KG1 (cell line): ENCODE results near the gene HELZ2.
A peak's percentile ranks its signal among the peaks of the same experiment; 100 is the strongest.

Experiments used
- DNase-seq: peaks from one replicate; lab custom pipeline; 2025; lab: John Stamatoyannopoulos, UW

Gene HELZ2

DNA sequence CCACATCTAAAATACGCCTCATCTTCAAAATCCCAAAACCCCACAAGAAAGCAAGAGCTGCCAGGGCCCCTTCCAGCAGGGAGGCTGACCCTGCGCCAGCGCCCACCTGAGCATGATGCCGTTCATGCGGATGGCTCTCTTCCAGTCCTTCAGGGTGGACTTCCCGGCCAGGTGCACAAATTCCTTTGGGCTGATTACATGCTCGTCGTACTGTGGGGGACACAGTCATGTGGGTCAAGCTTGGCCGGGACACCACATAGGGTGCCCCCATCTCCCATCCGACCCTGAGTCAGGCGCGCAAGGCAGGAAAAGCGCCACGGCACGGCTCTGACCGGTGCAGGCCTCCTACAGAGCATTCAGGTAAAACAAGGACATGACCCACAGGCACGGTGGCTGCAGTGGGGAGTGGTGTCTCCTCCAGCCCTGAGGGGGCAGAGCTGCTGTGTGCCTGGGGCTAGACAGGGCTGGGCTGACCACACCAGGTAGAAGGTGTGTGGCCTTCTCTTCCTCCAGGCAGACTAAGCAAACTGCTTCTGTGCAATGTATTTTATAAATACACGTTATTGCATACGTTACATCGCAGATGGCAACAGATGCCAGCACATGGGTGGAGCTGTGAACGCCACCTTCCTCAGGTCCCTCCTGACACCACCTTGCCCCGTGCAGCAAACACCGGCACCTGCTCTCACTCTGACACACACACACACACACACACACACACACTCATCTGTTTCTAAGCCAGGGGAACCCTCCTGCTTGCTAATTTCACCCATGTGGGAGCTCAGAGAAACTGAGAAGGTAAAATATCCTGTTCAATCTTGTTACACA is 23.8 kb upstream of the HELZ2 start:
- DNase-seq = no peak

DNA sequence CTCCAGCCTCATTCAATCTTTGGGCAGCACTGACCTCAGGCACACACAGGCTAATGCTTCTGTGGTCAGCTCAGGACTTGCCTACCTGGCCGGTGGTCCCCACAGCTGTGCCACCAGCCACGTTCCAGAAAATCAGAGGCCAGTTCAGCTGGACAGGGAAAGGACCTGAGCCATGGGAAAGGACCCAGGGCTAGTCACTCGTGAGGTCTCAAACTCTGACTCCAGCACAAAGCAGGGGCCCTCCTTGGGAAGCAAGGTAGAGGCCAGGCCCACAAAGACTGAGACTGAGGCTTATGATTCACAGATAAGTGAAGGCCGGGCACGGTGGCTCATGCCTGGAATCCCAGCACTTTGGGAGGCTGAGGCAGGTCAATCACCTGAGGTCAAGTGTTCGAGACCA is 22.4 kb upstream of the HELZ2 start:
- no peak for DNase-seq

DNA sequence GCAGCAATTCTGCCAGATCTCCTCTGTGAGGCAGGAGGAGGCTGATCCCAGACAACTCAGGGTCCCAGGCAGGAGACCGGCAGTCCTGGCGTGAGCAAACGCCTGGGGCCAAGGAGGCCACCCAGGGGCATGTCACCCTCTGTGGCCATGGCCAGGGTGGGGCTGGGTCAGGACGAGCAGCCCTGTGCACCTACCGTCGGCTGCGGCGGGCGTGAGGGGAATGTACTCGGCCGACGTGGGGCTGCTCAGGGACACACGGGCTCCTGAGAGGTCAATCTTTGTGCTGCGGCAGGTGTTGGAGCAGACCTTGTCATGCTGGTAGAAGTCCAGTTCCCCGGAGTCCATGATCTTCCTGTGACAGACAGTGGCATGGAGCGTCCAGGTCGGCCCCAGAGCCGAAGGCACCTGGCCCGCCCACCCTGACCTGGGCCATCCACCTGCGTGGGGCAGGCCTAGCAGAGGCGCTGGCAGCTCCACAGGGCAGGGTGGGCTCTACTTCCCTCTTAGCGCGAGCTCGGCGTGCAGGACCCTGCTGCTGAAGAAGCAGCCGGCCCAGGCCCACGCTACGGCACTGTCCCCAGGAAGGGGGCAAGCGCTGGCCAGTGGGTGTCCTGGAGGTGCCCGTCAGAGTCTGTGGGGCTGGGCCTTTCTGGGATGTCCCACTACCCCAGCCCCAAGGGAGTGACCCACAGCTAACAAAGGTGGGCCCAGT is 21.5 kb upstream of the HELZ2 start:
- DNase-seq = no peak

DNA sequence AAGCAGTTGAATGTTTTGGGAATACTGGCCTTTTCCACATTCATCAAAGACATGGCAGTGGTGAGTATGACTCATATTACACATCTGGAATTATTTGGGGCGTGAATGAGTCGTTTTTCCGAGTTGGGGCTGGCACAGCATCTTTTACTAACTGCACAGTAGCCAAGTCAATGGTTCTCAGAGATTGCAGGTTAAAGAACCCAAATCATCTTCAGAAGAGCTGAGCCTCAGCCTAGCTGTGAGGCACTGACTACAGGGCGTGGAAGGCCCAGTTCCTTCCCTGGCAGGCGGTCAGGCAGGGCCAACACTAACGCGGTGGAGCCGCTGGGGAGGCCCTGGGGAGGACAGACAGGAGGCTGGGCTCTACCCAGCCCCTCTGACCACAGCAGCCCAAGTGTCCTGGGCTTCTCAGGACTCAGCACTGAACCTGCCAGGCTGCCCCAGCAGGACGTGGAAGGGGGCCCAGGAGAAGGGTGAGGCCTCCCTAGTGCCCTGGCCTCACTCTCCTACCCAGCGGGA is 20.1 kb upstream of the HELZ2 start:
- no peak for DNase-seq

DNA sequence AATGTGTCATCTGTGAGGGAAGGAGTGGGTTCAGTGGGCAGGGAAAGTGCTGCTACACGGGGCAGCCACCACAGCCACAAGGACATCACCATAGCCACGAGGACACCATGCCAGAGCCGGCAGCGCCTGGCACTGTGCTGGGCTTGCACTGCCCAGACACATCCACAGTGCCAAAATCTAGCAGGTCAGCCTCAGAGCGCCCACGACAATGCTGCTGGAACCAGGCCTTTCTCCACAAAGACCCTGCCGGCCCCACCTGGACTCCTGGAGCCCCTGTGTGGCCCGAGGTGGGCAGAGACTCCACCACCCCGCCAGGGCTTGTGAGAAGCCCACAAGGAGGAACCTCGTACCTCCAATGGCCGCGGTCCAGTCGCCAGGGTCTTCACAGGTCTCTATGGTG is 18.6 kb upstream of the HELZ2 start:
- no peak for DNase-seq

DNA sequence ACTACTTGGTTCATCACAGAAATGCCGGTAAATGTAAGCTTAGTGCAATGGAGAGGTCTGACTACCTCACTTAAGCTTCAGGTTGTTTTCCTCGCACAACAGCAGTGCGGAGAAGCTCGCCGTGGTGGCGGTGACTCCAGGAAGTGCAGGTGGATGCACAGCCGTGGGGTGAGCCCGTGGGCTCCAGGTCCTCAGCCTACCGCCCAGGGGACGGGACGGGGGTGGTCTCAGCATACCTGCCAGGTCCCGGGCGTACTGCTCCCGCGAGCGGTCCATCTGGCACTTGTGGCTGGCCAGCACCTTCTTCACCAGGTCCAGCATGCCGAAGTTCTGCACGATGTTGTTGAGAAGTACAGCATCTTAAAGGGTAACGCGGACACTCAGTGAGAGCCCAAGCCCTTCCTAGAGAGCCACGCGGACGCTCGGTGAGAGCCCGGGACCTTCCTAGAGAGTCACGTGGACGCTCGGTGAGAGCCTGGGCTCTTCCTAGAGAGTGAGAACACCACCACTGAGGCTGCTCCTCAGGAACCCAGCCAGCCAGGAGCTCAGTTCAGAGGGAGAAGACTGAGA is 17.8 kb upstream of the HELZ2 start:
- DNase-seq = no peak

DNA sequence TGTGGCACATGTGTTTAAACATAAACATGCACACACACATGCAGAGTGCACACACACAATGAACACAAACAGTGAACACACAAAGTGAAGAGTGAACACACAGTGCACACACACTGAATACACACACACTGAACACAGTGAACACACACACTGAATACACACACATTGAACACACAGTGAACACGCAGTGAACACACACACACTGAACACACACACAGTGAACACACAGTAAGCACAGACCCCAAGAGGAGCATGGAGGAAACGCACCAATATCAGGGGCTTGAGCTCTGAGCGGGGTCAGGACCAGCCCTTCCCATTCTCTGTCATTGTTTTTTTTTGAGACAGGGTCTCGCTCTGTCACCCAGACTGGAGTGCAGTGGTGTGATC is 17.1 kb upstream of the HELZ2 start:
- no peak for DNase-seq

DNA sequence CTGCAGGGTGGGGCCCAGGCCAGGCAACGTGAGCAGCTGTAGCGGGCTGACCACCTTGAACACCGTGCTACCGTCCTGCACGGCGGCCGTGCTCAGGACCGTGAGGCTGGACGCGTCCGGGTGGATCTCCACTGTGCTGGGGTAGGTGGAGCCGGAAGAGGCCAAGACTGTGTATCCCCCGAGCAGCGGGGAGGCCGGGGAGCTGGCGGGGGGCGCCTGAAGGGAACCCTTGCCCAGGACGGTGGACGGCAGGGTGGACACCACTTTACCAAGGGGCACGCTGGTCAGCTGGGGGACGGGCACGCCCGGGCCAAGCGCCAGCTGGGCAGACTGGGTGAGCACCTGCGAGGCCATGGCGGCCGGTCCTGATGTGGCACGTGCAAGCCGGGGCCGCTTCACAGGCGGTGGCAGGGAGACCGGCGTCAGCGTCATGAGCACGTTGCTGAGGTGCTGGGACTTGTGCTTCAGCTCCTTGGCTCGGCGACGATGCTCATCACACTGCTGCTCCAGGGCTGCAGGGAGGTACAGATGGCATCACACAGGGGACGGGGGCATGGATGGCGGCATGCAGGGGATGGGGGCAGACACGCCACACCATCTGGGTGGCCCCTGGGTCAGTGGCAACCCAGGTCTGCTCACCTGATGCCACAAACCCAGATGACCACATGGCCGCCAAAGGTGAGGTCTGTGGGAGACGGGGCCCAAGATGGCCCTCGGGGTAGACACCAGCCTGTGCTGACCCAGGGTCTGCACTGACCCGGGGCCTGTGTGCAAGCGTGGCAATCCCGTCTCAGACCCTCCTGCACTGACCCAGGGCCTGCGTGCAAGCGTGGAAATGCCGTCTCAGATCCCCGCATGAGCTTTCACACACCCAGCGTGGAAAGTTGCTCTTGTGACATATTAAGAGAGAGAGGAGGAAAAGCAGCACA is 16.4 kb upstream of the HELZ2 start:
- DNase-seq = no peak

DNA sequence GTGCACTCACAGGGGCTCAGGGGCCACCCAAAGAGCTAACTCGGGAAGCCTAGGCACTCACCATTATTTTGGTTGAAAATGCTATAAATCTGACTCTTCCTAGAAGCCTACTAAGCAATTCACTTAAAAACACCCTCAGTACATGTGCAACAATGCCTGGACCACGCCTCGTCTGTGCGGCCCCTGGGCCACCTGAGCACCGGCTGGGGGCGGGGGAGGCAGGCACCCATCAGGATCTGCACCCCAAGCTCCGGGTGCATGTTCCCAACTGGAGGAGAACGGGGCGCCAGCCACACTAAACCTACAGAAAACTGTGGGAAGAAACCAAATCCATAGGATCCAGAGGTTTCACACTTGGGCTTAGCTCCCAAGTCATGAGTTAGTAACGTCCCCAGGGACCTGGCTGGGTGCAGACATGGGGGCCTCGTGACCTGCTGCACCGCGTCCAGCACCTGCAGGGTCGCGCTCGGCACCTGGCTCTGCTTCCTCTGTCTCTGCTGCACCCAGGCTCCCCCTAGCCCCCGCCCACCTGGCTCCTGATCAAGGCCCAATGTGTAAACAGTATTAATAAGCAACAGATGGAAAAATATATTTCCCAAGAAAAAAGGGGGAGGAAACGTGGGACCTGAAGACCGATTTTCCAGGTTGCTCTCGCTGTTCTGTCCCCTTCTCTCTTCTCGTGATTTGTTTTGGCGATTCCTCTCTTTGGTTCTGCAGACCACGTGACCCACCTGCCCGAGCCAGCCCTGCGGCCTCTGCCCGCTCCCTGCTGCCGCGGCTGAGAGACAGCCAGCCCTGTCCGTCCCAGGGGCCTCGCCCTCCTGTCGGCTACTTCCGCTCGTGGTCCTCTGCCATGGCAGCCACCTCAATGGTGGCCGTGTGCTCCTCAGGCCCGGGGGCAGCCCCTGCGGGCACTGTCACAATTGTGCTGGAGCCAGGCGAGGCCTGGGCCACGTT is 15.5 kb upstream of the HELZ2 start:
- DNase-seq = no peak

DNA sequence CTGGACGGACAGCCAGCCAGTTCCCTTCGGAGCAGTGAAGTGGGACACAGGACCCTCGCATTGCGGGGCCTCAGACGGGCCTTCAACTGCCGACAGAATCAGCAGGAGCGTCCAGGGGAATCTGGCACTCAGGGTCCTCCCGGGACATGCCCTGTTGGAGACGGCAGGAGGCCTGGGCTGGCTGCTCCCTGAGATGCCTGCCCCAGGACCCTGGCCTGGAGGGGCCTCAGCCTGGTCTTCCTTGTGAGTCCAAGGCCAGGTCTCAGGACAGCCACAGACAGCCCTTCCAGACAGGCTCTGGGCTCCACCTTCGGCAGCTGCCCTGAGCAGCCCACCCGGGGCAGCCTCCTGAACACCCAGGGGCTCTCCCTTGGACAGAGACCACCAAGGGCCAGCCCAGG is 14.6 kb upstream of the HELZ2 start:
- DNase-seq = no peak

DNA sequence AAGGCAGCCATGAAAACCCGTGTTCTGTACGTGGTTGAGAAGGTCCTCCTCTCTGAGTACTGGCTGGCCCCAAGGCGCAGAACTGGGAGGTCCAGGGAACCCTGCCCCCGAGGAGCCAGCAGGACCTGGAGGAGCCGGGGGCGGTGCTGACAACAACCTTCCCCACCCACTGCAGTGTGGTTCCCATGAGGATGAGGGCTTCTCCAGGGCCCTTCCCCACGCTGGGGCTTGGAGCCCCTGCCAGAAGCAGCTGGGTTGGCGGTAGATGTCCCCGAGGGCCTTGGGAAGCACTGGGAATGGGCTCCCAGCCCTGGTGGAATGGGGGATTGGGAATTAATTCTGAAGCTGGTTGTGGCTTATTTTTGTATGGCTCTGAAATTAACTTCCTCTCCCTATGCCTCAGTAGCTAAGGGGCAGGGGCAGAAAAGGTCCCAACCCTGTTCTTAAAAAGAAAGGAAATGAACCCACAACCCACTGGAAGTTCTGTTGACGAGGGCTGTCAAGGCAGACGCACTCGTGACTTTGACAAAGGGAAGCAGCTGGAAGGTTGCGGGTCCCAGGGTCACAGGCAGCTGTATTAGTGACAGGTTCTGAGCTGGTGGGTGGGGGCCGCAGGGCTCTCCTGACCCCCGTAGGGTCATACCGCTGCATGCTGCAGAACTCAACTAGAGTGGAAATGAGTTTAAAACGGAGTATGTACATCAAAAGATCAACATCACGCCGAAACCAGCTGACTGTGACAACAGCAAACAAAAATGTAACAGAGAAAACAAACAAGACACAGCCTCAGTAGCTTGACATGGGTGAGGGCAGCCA is 13.9 kb upstream of the HELZ2 start:
- no peak for DNase-seq

DNA sequence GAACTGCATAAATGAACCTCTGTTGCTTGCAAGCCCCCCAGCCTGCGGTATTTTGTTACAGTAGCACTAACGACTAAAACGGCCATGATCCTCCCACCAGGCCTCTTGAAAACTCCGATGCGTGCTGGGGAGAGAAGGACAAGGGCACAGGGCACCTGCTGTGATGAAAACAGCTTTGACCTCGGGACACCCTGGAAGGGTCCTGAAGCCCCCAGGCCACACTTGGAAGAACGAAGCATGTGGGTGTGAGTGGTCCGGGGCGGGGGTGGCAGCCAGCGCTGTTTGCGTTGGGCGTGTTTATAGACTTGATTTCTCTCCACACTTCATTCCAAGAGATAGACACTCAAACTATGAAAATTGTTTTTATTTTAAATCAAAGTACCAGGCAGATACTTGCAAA is 13.2 kb upstream of the HELZ2 start:
- no peak for DNase-seq

DNA sequence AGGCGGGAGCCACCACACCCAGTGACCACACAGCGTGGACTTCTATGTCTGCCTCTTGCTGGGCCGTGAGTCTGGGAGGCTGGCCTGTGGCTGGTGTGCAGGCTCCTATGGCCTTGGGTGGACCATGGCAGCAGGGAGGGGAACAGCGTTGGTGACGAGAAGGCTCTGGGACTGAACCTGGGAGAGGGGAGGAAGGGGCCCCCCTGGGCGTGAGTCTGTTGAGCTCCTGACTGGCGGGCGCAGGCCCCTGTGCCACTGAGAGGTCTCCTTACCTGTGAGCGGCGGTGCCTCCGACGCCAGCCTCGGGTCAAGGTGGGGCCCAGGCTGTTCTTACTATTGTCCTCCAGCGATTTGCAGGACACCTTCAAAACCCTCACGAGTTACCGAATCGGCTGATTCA is 12.8 kb upstream of the HELZ2 start:
- DNase-seq = no peak

DNA sequence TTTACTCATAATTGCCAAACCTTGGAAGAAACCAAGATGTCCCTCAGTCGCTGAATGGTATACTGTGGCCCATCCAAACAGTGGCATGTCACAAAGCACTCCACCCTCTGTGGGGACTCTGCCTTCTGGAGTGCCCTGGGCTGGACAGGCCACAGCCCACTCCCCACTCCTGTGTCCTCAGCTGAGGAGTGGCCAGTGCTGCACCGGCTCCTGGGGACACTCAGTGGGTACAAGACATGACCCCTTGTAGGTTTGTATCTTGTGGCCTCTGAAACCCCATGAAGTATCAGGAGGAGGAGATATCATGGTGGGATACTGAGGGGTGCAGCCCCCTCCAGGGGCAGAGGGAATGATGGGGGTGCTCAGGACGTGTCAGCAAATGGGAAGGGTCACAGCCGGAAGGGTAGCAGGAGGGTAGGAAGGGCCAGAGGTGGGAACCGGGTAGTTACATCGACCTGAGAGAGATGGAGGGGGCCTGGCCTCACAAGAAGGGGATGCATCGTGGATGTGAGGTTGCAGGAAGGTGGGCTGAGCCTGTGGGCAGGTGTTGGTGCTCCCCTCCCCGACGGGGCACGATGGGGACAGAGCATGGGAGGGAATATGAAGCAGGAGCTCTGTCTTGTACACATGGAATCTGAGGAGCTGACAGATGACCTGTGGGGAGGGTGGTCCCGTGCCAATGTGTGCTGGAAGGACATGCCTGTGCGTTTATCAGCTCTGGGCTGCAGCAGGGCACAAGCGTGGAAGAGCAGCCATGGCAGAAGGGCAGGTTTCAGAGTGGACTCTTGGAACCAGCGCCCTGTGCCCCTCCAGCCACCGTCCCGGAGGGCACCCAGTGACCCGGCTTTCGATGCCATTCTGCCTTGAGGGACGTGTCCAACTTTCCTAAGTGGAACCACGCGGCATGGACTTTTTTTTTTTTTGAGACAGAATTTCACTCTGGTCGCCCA is 11.9 kb upstream of the HELZ2 start:
- no peak for DNase-seq

DNA sequence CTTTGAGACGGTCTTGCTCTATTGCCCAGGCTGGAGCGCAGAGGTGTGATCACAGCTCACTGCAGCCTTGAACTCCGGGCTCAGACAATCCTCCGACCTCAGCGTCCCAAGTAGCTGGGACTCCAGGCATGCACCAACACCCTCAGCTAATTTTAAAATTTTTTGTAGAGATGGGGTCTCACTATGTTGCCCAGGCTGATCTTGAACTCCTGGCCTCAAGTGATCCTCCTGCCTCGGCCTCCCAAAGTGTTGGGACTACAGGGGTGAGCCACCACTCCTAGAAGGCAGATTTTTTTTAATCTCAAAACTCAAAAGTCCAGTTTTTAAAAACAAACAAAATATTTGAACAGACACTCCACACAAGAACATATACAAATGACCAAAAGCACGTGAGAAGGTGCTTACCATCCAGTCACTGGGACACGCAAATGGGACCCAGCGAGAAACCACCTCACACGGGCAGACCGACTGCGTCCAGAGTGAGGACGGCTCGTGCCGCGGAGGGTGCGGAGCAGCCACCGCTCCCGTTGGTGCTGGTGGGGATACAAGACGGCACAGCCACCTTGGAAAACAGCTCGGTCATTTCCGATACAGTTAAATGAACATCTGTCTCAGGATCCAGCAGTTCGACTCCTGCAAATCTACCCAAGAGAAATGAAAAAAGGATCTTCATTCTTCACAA is 8.5 kb upstream of the HELZ2 start:
- DNase-seq = no peak

DNA sequence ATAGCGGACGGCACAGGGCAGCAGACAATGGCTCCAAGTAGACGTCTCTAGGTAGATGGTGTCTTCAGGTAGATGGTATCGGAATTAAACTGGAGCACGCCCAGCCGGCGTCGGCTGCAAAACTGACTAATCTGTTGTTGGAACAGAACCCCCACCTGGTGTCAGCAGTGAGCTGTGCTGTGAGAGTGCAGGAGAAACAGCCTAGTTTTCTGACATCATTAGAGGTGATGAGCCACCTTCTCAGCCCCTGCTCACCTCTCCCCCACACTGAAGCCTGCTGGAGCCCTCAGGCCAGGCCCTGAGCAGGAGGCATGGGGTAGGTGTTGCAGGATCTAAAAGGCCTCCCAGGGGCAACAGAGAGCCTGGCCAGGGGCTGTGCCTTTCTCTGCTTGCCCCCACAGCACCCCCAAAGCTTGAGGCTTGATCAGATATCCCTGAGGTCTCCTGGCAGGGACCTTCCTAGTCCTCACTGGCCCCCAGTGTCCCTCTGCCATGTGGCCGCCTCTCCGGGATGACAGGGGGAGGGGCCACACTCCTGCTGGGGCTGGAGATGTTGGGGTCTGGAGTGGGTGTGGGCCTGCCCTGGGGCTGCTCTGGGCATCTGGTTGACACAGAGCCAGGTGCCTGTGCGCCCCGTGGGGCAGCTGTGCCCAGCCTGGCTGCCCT is 6.9 kb upstream of the HELZ2 start:
- DNase-seq = peak; percentile 16

DNA sequence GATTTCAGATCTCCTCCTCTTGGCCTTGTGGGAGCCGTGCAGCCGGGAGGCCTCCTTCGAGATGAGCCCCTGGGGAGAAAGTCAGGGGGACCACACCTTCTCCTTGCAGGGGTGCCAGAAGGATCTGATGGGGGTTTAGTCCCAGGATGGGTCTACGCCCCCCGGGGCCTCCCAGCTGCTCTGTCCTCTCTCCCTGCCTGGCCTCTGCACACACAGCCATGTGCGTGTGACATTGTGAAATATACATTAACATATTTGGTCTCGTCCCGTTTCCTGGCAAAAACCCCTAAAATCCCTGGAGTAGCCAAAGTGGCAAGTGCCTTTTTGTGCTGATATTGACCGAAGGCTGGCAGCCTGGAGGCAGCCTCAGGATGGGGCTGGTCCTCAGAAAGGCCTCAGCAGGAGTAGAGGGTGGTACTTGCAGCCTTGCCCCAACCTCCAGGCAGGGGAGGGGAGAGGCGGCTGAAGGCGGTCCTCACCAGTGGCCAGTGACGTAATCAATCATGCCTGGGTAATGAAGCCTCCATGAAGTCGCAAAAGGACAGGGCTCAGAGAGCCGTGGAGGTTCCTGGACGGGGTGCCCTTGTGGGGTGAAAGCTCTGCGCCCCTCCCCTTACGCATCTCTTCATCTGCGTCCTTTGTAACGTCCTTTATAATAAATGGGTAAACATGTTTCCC is 5.1 kb upstream of the HELZ2 start:
- no peak for DNase-seq
